NCI-H748 (cell line): Measurements from ENCODE around the gene STRN.

Experiments used
- DNase-seq: peaks from one replicate; lab custom pipeline; 2025; ENCODE audit not compliant: unreplicated experiment; lab: John Stamatoyannopoulos, UW

Gene STRN

DNA sequence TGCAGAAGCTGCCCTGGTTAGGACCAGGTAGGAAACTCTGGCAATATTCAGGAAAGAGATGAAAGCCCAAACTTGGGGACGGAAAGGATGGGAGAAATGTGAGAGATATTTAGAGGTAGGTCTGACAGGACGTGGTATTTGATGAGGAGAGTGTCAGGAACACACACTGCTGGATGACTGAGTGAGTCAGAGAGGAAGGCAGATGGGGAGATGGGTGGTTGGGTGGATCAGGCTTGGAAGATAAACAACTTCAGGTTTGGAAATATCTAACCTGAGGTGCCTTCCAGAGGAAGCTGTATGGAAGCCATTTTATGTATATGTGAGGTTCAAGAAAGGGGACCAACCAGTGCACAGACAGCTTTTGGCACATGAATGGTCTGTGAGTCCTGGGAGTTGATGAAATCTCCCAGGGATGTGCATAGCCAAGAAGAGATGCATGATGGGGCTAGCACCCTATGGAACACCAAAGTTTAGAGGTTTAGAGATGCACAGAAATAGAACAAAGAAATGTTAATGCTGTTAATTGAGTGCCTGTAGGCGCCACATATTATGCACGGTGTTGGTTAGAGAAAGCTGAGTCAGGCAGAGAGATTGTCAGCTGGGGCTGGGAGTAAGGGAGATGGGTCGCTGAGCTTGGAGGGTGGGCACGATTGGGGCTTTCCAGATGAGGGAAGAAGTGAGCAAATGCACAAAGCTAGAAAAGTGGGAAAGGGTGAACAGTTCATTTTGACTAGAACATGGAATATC lies 168.8 kb downstream of the STRN start:
- DNase-seq, result no peak
